ENCODE measurements around the gene ANTXRL. TPM values are rescaled to one million over a fixed set of nuclear protein-coding genes. Genes with fewer than 3 reads are reported as not detected.
"Not testable (repeated sequence)": the region's sequence is repeated elsewhere in the genome, so short reads cannot be mapped to it uniquely, and the experiment has no call there.

The ANTXRL gene
- total RNA-seq, 1 experiment from 2014 or later = not detected

GRCh38 chr10:46254467-46254866 lies 32.3 kb upstream of the ANTXRL start:
- ATAC-seq = no peak
- intact Hi-C loops (cut with micrococcal nuclease; ENCODE audit: unreplicated experiment) = no loop called here
- Histone ChIP-seq H3K36me3 (ENCODE audit: control insufficient read depth, insufficient read depth, low read length) (no peaks in the 10 kb centered on the region), H3K27me3 (ENCODE audit: control insufficient read depth, insufficient read depth, low read length) (peaks cover 3% of the 10 kb centered on the region; the same call in 1 of the 2 replicates), H3K9me3 (ENCODE audit: control insufficient read depth, insufficient read depth, low read depth, low read length) (no peaks in the 10 kb centered on the region), H3K4me3 (ENCODE audit: low read depth in 2 of 2, low read length in 2 of 2) (no peak overlapping the region), H3K27ac (ENCODE audit: low read length) (no peak overlapping the region), H3K4me1 (ENCODE audit: control insufficient read depth, insufficient read depth, low read length) (peaks cover 5% of the 10 kb centered on the region)
- in situ Hi-C loops (cut with HindIII; ENCODE audit: low pct_unique_long_range_greater_than_20kb, low sequenced_read_pairs) = no loop called here
- ChIA-PET CTCF (no interaction called here), POLR2A (no interaction called here)
- no TSS peak for BruUV-seq (replicated peaks)
- TF ChIP-seq, protein P1, sequence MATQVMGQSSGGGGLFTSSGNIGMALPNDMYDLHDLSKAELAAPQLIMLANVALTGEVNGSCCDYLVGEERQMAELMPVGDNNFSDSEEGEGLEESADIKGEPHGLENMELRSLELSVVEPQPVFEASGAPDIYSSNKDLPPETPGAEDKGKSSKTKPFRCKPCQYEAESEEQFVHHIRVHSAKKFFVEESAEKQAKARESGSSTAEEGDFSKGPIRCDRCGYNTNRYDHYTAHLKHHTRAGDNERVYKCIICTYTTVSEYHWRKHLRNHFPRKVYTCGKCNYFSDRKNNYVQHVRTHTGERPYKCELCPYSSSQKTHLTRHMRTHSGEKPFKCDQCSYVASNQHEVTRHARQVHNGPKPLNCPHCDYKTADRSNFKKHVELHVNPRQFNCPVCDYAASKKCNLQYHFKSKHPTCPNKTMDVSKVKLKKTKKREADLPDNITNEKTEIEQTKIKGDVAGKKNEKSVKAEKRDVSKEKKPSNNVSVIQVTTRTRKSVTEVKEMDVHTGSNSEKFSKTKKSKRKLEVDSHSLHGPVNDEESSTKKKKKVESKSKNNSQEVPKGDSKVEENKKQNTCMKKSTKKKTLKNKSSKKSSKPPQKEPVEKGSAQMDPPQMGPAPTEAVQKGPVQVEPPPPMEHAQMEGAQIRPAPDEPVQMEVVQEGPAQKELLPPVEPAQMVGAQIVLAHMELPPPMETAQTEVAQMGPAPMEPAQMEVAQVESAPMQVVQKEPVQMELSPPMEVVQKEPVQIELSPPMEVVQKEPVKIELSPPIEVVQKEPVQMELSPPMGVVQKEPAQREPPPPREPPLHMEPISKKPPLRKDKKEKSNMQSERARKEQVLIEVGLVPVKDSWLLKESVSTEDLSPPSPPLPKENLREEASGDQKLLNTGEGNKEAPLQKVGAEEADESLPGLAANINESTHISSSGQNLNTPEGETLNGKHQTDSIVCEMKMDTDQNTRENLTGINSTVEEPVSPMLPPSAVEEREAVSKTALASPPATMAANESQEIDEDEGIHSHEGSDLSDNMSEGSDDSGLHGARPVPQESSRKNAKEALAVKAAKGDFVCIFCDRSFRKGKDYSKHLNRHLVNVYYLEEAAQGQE (IDR thresholded peaks at IDR 0.05; ENCODE audit: insufficient read depth in 1 of 2, low read depth in 2 of 2, low read length in 1 of 2) = no peak
- DNase-seq (ENCODE audit: low read depth, low spot score) = no peak

DNA sequence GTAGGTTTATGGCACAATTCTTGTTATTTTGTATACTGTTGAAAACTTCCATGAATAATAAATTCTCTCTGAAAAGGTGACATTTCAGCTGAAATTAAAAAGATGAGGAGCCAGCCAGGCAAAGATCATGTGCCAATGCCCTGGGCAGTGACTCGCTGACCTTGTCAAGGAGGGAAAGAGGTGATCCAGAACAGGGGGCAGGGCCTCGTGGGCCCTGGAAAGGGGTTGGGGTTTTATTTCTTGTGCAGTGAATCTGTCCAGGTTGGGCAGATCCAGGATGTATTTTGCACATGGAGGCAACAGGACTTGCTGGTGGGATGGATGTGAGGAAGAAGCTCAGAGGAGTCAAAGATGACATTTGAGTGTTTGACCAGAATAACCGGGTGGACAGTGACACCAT lies 31.6 kb upstream of the ANTXRL start:
- POLR2A ChIA-PET, CTCF ChIA-PET: not testable (repeated sequence)

DNA sequence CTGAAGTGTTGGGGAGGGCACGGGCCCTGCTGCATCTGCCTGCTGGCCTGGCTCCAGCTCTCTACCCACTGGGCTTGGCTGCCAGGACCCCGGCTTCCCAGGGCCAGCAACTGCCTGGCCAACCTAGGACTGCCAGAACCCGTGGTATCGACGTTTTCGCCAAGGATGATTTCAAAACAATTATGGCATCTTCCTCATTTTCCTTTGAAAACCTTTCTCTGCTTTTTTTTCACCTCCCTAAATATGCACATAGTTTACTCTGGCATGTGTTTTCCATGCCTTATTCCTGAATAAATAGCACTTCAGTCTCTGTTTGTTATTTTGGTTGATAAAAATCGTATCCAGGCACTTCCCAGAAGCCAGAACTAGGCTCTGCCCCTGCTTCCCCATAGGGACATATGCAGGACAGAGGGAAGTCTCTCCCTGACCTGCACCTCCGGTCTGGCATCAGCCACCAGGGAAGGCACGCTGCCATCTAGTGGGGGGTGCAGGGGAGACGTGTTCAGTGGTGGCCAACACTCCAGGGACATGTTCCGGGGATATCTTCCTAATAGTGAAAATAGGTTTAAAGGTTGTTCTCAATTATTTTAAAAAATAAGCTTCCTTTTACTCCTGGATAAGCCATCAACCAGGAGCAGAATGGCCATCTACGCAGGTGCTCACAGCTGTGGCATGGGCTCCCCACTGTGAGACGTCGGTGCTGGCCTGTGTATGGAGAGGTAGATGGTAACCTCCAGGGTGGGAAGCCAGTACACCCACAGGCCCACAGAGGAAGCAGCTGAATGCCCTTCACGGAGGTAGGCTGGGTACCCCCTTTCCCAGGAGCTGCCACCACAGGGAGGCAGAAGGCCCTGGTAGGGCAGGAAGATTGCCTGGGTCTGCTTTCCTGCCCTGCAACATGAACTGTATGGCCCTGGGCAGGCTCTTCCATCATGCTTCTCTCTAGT lies 30.7 kb upstream of the ANTXRL start:
- POLR2A ChIA-PET = no interaction called here
- DNase-seq (ENCODE audit: low read depth, low spot score) (no peak), ATAC-seq (peak; percentile 97)
- H3K27me3 ChIP-seq (ENCODE audit: control insufficient read depth, insufficient read depth, low read length) = peaks cover 3% of the 10 kb centered on the region; the same call in 1 of the 2 replicates
- H3K27ac ChIP-seq (ENCODE audit: low read length) = no peak overlapping the region
- no TSS peak for BruUV-seq (replicated peaks)
- H3K36me3 ChIP-seq (ENCODE audit: control insufficient read depth, insufficient read depth, low read length) = no peaks in the 10 kb centered on the region
- no peak for TF ChIP-seq SIN3A (IDR thresholded peaks at IDR 0.05; ENCODE audit: borderline replicate concordance, insufficient read depth, low read depth, low read length)
- TF ChIP-seq, protein P2, sequence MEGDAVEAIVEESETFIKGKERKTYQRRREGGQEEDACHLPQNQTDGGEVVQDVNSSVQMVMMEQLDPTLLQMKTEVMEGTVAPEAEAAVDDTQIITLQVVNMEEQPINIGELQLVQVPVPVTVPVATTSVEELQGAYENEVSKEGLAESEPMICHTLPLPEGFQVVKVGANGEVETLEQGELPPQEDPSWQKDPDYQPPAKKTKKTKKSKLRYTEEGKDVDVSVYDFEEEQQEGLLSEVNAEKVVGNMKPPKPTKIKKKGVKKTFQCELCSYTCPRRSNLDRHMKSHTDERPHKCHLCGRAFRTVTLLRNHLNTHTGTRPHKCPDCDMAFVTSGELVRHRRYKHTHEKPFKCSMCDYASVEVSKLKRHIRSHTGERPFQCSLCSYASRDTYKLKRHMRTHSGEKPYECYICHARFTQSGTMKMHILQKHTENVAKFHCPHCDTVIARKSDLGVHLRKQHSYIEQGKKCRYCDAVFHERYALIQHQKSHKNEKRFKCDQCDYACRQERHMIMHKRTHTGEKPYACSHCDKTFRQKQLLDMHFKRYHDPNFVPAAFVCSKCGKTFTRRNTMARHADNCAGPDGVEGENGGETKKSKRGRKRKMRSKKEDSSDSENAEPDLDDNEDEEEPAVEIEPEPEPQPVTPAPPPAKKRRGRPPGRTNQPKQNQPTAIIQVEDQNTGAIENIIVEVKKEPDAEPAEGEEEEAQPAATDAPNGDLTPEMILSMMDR (IDR thresholded peaks at IDR 0.05) = peak; percentile 90
- H3K4me3 ChIP-seq (ENCODE audit: low read depth in 2 of 2, low read length in 2 of 2) = no peak overlapping the region
- intact Hi-C loops (cut with micrococcal nuclease; ENCODE audit: unreplicated experiment) = no loop called here
- no peaks in the 10 kb centered on the region for H3K9me3 ChIP-seq (ENCODE audit: control insufficient read depth, insufficient read depth, low read depth, low read length)
- H3K4me1 ChIP-seq (ENCODE audit: control insufficient read depth, insufficient read depth, low read length) = peaks cover 5% of the 10 kb centered on the region
- in situ Hi-C loops (cut with HindIII; ENCODE audit: low pct_unique_long_range_greater_than_20kb, low sequenced_read_pairs) = no loop called here
- CTCF ChIA-PET = interaction anchor here (0.6 kb wide), 1 partner anchor 11 kb away, joined by 3 read pairs; no protein-coding TSS in a partner anchor

More for the DNA sequence above, 31.6 kb upstream of the ANTXRL start:
- H3K27me3 ChIP-seq (ENCODE audit: control insufficient read depth, insufficient read depth, low read length); H3K27ac ChIP-seq (ENCODE audit: low read length); ATAC-seq; H3K9me3 ChIP-seq (ENCODE audit: control insufficient read depth, insufficient read depth, low read depth, low read length); in situ Hi-C loops (cut with HindIII; ENCODE audit: low pct_unique_long_range_greater_than_20kb, low sequenced_read_pairs); DNase-seq (ENCODE audit: low read depth, low spot score); intact Hi-C loops (cut with micrococcal nuclease; ENCODE audit: unreplicated experiment); BruUV-seq (replicated peaks); H3K36me3 ChIP-seq (ENCODE audit: control insufficient read depth, insufficient read depth, low read length); H3K4me3 ChIP-seq (ENCODE audit: low read depth in 2 of 2, low read length in 2 of 2); H3K4me1 ChIP-seq (ENCODE audit: control insufficient read depth, insufficient read depth, low read length): not testable (repeated sequence)
